ENCODE results near the gene MMP17.

MMP17 gene

GRCh38 chr12:131818821-131819585 lies 9.2 kb upstream of the MMP17 start:
- TF ChIP-seq, protein P1, sequence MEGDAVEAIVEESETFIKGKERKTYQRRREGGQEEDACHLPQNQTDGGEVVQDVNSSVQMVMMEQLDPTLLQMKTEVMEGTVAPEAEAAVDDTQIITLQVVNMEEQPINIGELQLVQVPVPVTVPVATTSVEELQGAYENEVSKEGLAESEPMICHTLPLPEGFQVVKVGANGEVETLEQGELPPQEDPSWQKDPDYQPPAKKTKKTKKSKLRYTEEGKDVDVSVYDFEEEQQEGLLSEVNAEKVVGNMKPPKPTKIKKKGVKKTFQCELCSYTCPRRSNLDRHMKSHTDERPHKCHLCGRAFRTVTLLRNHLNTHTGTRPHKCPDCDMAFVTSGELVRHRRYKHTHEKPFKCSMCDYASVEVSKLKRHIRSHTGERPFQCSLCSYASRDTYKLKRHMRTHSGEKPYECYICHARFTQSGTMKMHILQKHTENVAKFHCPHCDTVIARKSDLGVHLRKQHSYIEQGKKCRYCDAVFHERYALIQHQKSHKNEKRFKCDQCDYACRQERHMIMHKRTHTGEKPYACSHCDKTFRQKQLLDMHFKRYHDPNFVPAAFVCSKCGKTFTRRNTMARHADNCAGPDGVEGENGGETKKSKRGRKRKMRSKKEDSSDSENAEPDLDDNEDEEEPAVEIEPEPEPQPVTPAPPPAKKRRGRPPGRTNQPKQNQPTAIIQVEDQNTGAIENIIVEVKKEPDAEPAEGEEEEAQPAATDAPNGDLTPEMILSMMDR (IDR thresholded peaks at IDR 0.05; ENCODE audit: borderline replicate concordance, control extremely low read depth, extremely low read depth, insufficient read depth, missing control alignments): no peak
- in situ Hi-C loops (cut with MboI; ENCODE audit: low sequenced_read_pairs, unreplicated experiment): no loop called here
- DNase-seq (ENCODE audit: low spot score): no peak

GRCh38 chr12:131824450-131824849 lies 3.7 kb upstream of the MMP17 start:
- no peak for DNase-seq (ENCODE audit: low spot score)
- TF ChIP-seq, protein P1 (IDR thresholded peaks at IDR 0.05; ENCODE audit: borderline replicate concordance, control extremely low read depth, extremely low read depth, insufficient read depth, missing control alignments): no peak
- in situ Hi-C loops (cut with MboI; ENCODE audit: low sequenced_read_pairs, unreplicated experiment): no loop called here

DNA sequence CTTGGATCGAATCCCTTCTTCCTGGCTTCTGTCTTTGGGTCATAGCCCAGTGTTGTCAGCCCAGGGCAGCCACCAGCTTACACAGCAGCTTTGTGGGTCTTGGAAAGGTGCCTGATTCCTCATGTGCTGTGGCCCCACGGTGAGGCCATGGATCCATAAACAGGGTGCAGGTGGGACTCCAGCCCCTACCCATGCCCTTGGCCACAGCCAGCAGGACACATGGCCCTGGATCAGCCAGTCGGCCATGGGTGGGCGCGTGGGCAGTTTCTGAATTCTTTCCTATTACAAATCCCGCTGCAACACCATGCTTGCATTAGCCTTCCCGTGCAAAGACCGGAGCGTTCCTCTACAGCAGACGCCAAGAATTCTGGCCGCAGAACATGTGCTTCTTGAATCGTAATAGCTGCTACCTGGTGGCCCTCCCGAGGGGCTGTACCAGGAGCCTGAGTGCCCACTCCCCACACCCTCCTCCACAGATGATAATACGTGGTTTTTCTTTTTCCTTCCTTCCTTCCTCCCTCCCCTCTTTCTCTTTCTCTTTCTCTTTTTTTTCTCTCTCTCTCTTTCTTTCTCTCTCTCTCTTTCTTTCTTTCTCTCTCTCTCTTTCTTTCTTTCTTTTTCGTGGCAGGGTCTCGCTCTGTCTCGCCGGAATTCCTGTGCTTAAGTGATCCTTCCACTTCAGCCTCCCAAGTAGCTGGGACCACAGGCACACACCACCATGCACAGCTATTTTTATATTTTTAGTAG lies 2.9 kb upstream of the MMP17 start:
- DNase-seq (ENCODE audit: low spot score): no peak
- in situ Hi-C loops (cut with MboI; ENCODE audit: low sequenced_read_pairs, unreplicated experiment): no loop called here
- TF ChIP-seq, protein P1 (IDR thresholded peaks at IDR 0.05; ENCODE audit: borderline replicate concordance, control extremely low read depth, extremely low read depth, insufficient read depth, missing control alignments): no peak

GRCh38 chr12:131826097-131826928 lies 1.9 kb upstream of the MMP17 start:
- TF ChIP-seq, protein P1 (IDR thresholded peaks at IDR 0.05; ENCODE audit: borderline replicate concordance, control extremely low read depth, extremely low read depth, insufficient read depth, missing control alignments): no peak
- no peak for DNase-seq (ENCODE audit: low spot score)
- in situ Hi-C loops (cut with MboI; ENCODE audit: low sequenced_read_pairs, unreplicated experiment): no loop called here

GRCh38 chr12:131828671-131829355 lies 620 bp downstream of the MMP17 start:
- in situ Hi-C loops (cut with MboI; ENCODE audit: low sequenced_read_pairs, unreplicated experiment): no loop called here
- DNase-seq (ENCODE audit: low spot score): no peak
- TF ChIP-seq, protein P1 (IDR thresholded peaks at IDR 0.05; ENCODE audit: borderline replicate concordance, control extremely low read depth, extremely low read depth, insufficient read depth, missing control alignments): no peak

DNA sequence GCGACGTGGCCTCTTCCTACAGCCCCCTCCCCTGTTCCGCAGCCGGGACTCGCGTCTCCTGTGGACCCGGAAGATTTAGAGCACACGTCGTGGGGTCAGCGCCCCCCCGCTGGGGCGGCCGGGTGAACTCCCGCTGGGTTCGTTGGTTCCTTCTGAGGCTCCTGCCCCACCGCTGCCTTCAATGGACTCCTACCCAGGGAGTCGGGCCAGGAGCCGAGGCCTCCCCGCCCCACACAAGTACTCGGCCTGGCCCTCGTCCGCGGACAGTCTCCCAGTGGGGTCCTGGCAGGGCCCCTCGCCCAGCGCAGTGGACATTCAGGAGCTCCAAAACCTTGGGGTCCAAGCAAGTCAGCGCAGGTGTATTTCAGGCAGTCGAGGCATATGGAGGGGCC lies 1.2 kb downstream of the MMP17 start:
- no peak for DNase-seq (ENCODE audit: low spot score)
- TF ChIP-seq, protein P1 (IDR thresholded peaks at IDR 0.05; ENCODE audit: borderline replicate concordance, control extremely low read depth, extremely low read depth, insufficient read depth, missing control alignments): no peak
- in situ Hi-C loops (cut with MboI; ENCODE audit: low sequenced_read_pairs, unreplicated experiment): no loop called here

All from GM13976 (cell line).